SK-N-SH (cell line): Measurements from ENCODE around the gene USP15. TPM values are rescaled to one million over a fixed set of nuclear protein-coding genes. Genes with fewer than 3 reads are reported as not detected.

ENCODE experiments used
- CTCF ChIA-PET: fragments of 300-600, 350-600 bp; formaldehyde crosslinking; extraction: SDS; loops from one replicate; lab custom pipeline; 2021; lab: Yijun Ruan, JAX
- POLR2A ChIA-PET: fragments of 350-600 bp; sonication (Branson Sonifier 250); formaldehyde crosslinking; extraction: SDS; loops from one replicate; lab custom pipeline; 2020; ENCODE audit warnings: antibody characterized with exemption, inconsistent platforms; lab: Yijun Ruan, JAX
- DNase-seq: peaks from one replicate; pipeline ENCODE4 v3.0.0; 2012
- H2AFZ ChIP-seq: fragments of 200-600 bp; sonication (generic); 2 replicates; pipeline ENCODE4 v1.8.1; 2016; ENCODE audit warnings: antibody characterized with exemption, mild to moderate bottlenecking, low read depth
- H3F3A ChIP-seq: fragments of 200-600 bp; sonication (generic); replicated peaks from 2 replicates; pipeline ENCODE3; 2016; ENCODE audit warnings: antibody characterized with exemption, mild to moderate bottlenecking; ENCODE audit not compliant: insufficient read depth
- H3K27ac ChIP-seq, 2 experiments: fragments of 200-500 bp in 1 of 2; fragments of 200-600 bp in 1 of 2; sonication (Bioruptor generic) in 1 of 2; sonication (generic), shearing (Covaris generic) in 1 of 2; 2 replicates each; pipeline versions ENCODE4 v1.5.1 to v1.6.1; 2014 to 2016; ENCODE audit warnings: low read depth in 2 of 2, inconsistent platforms in 1 of 2, low read length in 1 of 2, mild to moderate bottlenecking in 1 of 2, mixed read lengths in 1 of 2
- H3K27me3 ChIP-seq: fragments of 200-600 bp; sonication (generic), shearing (Covaris generic); 2 replicates; pipeline ENCODE4 v1.6.1; 2016; ENCODE audit warnings: mixed run types; ENCODE audit not compliant: insufficient read depth
- H3K36me3 ChIP-seq, 2 experiments: fragments of 200-500 bp in 1 of 2; fragments of 200-600 bp in 1 of 2; sonication (Bioruptor generic) in 1 of 2; sonication (generic) in 1 of 2; replicated peaks in 1 of 2; 2 replicates each; pipeline versions ENCODE3 to v1.5.1; 2014 to 2016; ENCODE audit warnings: low read length in 1 of 2, mild to moderate bottlenecking in 1 of 2; ENCODE audit not compliant: insufficient read depth in 2 of 2, control insufficient read depth in 1 of 2
- H3K4me1 ChIP-seq, 2 experiments: fragments of 200-500 bp in 1 of 2; fragments of 200-600 bp in 1 of 2; sonication (Bioruptor generic) in 1 of 2; sonication (generic), shearing (Covaris generic) in 1 of 2; 2 replicates each; pipeline versions ENCODE4 v1.5.1 to v1.6.1; 2014 to 2016; ENCODE audit warnings: low read depth in 1 of 2, low read length in 1 of 2, mixed run types in 1 of 2; ENCODE audit not compliant: insufficient read depth in 2 of 2, control insufficient read depth in 1 of 2
- H3K4me2 ChIP-seq: fragments of 200-600 bp; sonication (generic), shearing (Covaris generic); 2 replicates; pipeline ENCODE4 v1.6.1; 2017; ENCODE audit warnings: mixed run types
- H3K4me3 ChIP-seq, 2 experiments: fragments of 200-500 bp in 1 of 2; fragments of 200-600 bp in 1 of 2; sonication (Bioruptor generic) in 1 of 2; sonication (generic), shearing (Covaris generic) in 1 of 2; 2 replicates each; pipeline versions ENCODE4 v1.5.1 to v1.8.1; 2014 to 2016; ENCODE audit warnings: low read depth in 2 of 2, inconsistent platforms in 1 of 2, low read length in 1 of 2, mild to moderate bottlenecking in 1 of 2, mixed read lengths in 1 of 2, moderate library complexity in 1 of 2
- H3K79me2 ChIP-seq: fragments of 200-600 bp; sonication (generic); 2 replicates; pipeline ENCODE4 v1.8.1; 2017; ENCODE audit warnings: mild to moderate bottlenecking; ENCODE audit not compliant: insufficient read depth
- H3K9ac ChIP-seq: fragments of 200-600 bp; sonication (generic); 2 replicates; pipeline ENCODE4 v1.6.1; 2017; ENCODE audit warnings: mixed run types
- H3K9me2 ChIP-seq: fragments of 200-600 bp; sonication (generic); 2 replicates; pipeline ENCODE4 v1.6.1; 2017; ENCODE audit warnings: mixed run types
- H3K9me3 ChIP-seq: fragments of 200-600 bp; sonication (generic); 2 replicates; pipeline ENCODE4 v1.6.1; 2017; ENCODE audit warnings: mixed run types, mild to moderate bottlenecking, moderate library complexity
- H4K20me1 ChIP-seq: fragments of 200-600 bp; sonication (generic); 2 replicates; pipeline ENCODE4 v1.6.1; 2017; ENCODE audit warnings: mild to moderate bottlenecking, mixed run types; ENCODE audit not compliant: insufficient read depth
- CHD2 ChIP-seq: fragments of 150-350 bp; IDR thresholded peaks from 2 replicates; pipeline ENCODE4 v1.6.1; 2018; ENCODE audit warnings: low read length; ENCODE audit not compliant: partially characterized antibody
- ELF1 ChIP-seq: IDR thresholded peaks from 2 replicates; pipeline ENCODE4 v1.4.0; 2012
- EZH2phosphoT487 ChIP-seq: fragments of 200-600 bp; sonication (generic); IDR thresholded peaks from 2 replicates; pipeline ENCODE4 v1.6.1; 2017; ENCODE audit warnings: low read depth, mixed run types, mild to moderate bottlenecking, antibody characterized with exemption, moderate library complexity, borderline replicate concordance
- FOSL2 ChIP-seq: IDR thresholded peaks from 2 replicates; pipeline ENCODE4 v1.4.0; 2012; ENCODE audit warnings: low read depth, mild to moderate bottlenecking, moderate library complexity, borderline replicate concordance
- GABPA ChIP-seq: IDR thresholded peaks from 2 replicates; pipeline ENCODE4 v1.4.0; 2012; ENCODE audit warnings: low read depth, mild to moderate bottlenecking
- NRF1 ChIP-seq: IDR thresholded peaks from 2 replicates; pipeline ENCODE4 v1.6.1; 2012; ENCODE audit warnings: low read depth, mild to moderate bottlenecking, low read length
- RFX5 ChIP-seq: IDR thresholded peaks from 2 replicates; pipeline ENCODE4 v1.6.1; 2012; ENCODE audit warnings: mild to moderate bottlenecking, improper control_type of control experiment, low read length
- RXRA ChIP-seq: IDR thresholded peaks from 2 replicates; pipeline ENCODE4 v1.4.0; 2012; ENCODE audit warnings: low read depth, mild to moderate bottlenecking, borderline replicate concordance
- SIN3A ChIP-seq: IDR thresholded peaks from 2 replicates; pipeline ENCODE4 v1.6.1; 2012; ENCODE audit warnings: low read depth, mild to moderate bottlenecking, low read length, moderate library complexity, borderline replicate concordance
- TAF1 ChIP-seq: IDR thresholded peaks from 2 replicates; pipeline ENCODE4 v1.6.1; 2012; ENCODE audit warnings: low read depth, mild to moderate bottlenecking, low read length, moderate library complexity, borderline replicate concordance
- TCF12 ChIP-seq: IDR thresholded peaks from 2 replicates; pipeline ENCODE4 v1.4.0; 2012
- YY1 ChIP-seq: IDR thresholded peaks from 2 replicates; pipeline ENCODE4 v1.4.0; 2012; ENCODE audit warnings: low read depth, mild to moderate bottlenecking
- WGBS: methylation state at CpG from one replicate; pipeline ENCODE4 v1.1.6; 2017; ENCODE audit warnings: low lambda C conversion rate; 5-methylcytosine and 5-hydroxymethylcytosine counted together
- polyA plus RNA-seq, 3 experiments: library from polyadenylated mRNA; depleted of rRNA; stranded (reverse); fragments of >200 nt; gene quantifications; 2 replicates each; pipeline ENCODE4 v1.2.3, GENCODE V29; 2012
- TF ChIP-seq, protein P1 (sequence below): IDR thresholded peaks from 2 replicates; pipeline ENCODE4; 2012
- TF ChIP-seq, protein P2 (sequence below): fragments of 150-350 bp; IDR thresholded peaks from 2 replicates; pipeline ENCODE4 v1.6.1; 2017; ENCODE audit warnings: antibody characterized with exemption, low read length, low read depth, borderline replicate concordance
- TF ChIP-seq, protein P3 (sequence below): IDR thresholded peaks from 2 replicates; pipeline ENCODE4 v1.4.0; 2012; ENCODE audit warnings: low read depth
- TF ChIP-seq, protein P4 (sequence below): fragments of 200-600 bp; sonication (generic); IDR thresholded peaks from 2 replicates; pipeline ENCODE4 v1.6.1; 2017; ENCODE audit warnings: antibody characterized with exemption, mild to moderate bottlenecking, moderate library complexity

Gene USP15
- polyA plus RNA-seq, 1 of the 3 experiments (the other 2 are of a cell fraction), result 13.2 TPM

DNA sequence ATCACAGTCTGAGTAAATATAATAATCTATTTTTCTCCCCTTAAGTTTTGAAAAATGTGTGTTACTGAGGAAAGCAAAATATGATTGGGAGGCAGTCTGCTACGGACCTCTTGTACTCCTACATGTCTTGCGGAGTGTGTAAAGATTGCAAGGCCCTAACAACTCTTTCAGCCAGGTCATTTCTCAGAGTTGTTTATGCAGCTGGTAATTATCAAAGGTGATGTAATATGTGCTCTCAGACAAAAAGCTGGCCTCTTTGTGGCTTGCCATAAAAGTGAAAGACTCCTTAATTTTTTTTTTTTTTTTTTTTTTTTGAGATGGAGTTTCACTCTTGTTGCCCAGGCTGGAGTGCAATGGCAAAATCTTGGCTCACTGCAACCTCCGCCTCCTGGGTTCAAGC lies 165.9 kb downstream of the USP15 start:
- DNase-seq, result no peak
- Histone ChIP-seq H3F3A (no peaks in the 10 kb centered on the region), H3K9ac (no peak overlapping the region), H3K79me2 (no peaks in the 10 kb centered on the region), H3K9me3 (no peaks in the 10 kb centered on the region), H3K27ac (no peak overlapping the region), H4K20me1 (no peaks in the 10 kb centered on the region), H3K9me2 (no peaks in the 10 kb centered on the region), H3K4me3 (no peak overlapping the region)
- TF ChIP-seq, protein P1, sequence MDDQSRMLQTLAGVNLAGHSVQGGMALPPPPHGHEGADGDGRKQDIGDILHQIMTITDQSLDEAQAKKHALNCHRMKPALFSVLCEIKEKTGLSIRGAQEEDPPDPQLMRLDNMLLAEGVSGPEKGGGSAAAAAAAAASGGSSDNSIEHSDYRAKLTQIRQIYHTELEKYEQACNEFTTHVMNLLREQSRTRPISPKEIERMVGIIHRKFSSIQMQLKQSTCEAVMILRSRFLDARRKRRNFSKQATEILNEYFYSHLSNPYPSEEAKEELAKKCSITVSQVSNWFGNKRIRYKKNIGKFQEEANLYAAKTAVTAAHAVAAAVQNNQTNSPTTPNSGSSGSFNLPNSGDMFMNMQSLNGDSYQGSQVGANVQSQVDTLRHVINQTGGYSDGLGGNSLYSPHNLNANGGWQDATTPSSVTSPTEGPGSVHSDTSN, result no peak
- TF ChIP-seq, protein P2, sequence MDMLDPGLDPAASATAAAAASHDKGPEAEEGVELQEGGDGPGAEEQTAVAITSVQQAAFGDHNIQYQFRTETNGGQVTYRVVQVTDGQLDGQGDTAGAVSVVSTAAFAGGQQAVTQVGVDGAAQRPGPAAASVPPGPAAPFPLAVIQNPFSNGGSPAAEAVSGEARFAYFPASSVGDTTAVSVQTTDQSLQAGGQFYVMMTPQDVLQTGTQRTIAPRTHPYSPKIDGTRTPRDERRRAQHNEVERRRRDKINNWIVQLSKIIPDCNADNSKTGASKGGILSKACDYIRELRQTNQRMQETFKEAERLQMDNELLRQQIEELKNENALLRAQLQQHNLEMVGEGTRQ, result no peak
- TF ChIP-seq, protein P3, sequence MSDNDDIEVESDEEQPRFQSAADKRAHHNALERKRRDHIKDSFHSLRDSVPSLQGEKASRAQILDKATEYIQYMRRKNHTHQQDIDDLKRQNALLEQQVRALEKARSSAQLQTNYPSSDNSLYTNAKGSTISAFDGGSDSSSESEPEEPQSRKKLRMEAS, result no peak
- TF ChIP-seq EZH2phosphoT487, result no peak
- no peak for TF ChIP-seq YY1
- TF ChIP-seq NRF1, result no peak
- no peak for TF ChIP-seq RFX5
- no peak for TF ChIP-seq FOSL2
- no peak for TF ChIP-seq TCF12
- no peak for TF ChIP-seq ELF1
- no peak for TF ChIP-seq RXRA
- TF ChIP-seq SIN3A, result no peak
- TF ChIP-seq TAF1, result no peak
- no peak for TF ChIP-seq GABPA
- TF ChIP-seq, protein P4, sequence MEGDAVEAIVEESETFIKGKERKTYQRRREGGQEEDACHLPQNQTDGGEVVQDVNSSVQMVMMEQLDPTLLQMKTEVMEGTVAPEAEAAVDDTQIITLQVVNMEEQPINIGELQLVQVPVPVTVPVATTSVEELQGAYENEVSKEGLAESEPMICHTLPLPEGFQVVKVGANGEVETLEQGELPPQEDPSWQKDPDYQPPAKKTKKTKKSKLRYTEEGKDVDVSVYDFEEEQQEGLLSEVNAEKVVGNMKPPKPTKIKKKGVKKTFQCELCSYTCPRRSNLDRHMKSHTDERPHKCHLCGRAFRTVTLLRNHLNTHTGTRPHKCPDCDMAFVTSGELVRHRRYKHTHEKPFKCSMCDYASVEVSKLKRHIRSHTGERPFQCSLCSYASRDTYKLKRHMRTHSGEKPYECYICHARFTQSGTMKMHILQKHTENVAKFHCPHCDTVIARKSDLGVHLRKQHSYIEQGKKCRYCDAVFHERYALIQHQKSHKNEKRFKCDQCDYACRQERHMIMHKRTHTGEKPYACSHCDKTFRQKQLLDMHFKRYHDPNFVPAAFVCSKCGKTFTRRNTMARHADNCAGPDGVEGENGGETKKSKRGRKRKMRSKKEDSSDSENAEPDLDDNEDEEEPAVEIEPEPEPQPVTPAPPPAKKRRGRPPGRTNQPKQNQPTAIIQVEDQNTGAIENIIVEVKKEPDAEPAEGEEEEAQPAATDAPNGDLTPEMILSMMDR, result no peak
- TF ChIP-seq, all 33 proteins: peak for 0
- H3K27me3 ChIP-seq, result no peaks in the 10 kb centered on the region
- H2AFZ ChIP-seq, result no peak overlapping the region
- no peaks in the 10 kb centered on the region for H3K4me1 ChIP-seq
- ChIA-PET POLR2A (no interaction called here), CTCF (interaction anchor here (2.9 kb wide), 1 partner anchor 9 kb away, joined by 13 read pairs; no protein-coding TSS in a partner anchor)
- H3K36me3 ChIP-seq, result no peaks in the 10 kb centered on the region
- no peak overlapping the region for H3K4me2 ChIP-seq
- 77% methylated on average over 3 of the region's 3 CpGs for WGBS

DNA sequence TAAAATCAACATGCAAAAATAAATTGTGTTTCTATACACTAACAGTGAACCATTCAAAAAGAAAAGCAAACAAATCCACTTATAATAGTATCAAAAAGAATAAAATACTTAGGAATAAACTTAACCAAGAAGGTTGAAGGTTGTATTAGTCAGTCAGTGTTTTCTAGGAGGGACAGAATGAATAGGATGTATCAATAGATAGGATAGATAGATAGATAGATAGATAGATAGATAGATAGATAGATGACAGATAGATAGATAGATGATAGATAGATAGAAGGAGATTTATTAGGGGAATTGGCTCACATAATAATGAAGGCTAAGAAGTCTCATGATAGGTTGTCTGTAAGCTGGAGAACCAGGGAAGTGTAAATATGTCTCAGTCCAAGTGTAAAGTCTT lies 169.3 kb downstream of the USP15 start:
- H3F3A ChIP-seq, result no peaks in the 10 kb centered on the region
- no peaks in the 10 kb centered on the region for H3K4me1 ChIP-seq
- no peaks in the 10 kb centered on the region for H3K79me2 ChIP-seq
- H3K27ac ChIP-seq, result no peak overlapping the region
- no peaks in the 10 kb centered on the region for H4K20me1 ChIP-seq
- no peak overlapping the region for H3K4me2 ChIP-seq
- no peaks in the 10 kb centered on the region for H3K9me2 ChIP-seq
- POLR2A ChIA-PET, result no interaction called here
- no peak overlapping the region for H3K9ac ChIP-seq
- no peaks in the 10 kb centered on the region for H3K36me3 ChIP-seq
- H3K9me3 ChIP-seq, result no peaks in the 10 kb centered on the region
- no peak for TF ChIP-seq CHD2
- TF ChIP-seq GABPA, result no peak
- TF ChIP-seq, all 33 proteins: peak for 0
- no peak for DNase-seq
- no peaks in the 10 kb centered on the region for H3K27me3 ChIP-seq
- no peak overlapping the region for H3K4me3 ChIP-seq
- no peak overlapping the region for H2AFZ ChIP-seq
- CTCF ChIA-PET, result interaction anchor here (1.8 kb wide), 1 partner anchor 364 kb away, joined by 6 read pairs; no protein-coding TSS in a partner anchor
